Forelimb muscle (tissue), 1 donor: Measurements from ENCODE around the gene VWA3A. TPM values are rescaled to one million over a fixed set of nuclear protein-coding genes. Genes with fewer than 3 reads are reported as not detected.
"Not testable (repeated sequence)": the region's sequence is repeated elsewhere in the genome, so short reads cannot be mapped to it uniquely, and the experiment has no call there.

Source experiments
- DNase-seq: peaks from one replicate; pipeline ENCODE4 v3.0.0-alpha.2; 2013; ENCODE audit warnings: low read depth
- polyA plus RNA-seq: library from polyadenylated mRNA; unstranded; fragments of 120-200 nt; gene quantifications from one replicate; pipeline ENCODE4 v1.2.1, GENCODE V29; 2013; ENCODE audit not compliant: insufficient read length

Gene VWA3A
- polyA plus RNA-seq, 1 donor: 0.39 TPM

DNA sequence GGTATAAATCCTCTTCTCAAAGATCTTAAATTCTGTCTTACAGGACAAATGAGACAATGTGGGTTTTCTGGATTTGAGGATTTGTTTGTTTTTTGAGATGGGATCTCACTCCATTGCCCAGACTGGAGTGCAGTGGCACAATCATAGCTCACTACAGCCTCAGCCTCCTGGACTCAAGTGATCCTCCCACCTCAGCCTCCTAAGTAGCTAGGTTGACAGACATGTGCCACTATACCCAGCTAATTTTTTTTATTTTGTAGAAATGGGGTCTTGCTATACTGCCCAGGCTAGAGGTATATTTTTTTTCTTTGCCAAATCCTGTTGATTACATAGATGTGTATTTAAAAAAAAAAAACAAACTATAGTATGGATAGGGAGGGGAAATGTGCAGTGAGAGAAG lies 38.2 kb downstream of the VWA3A start:
- DNase-seq: no peak

- DNase-seq: no peak
These were observed 40.5 kb downstream of the VWA3A start for GRCh38 chr16:22132801-22133200.

- no peak for DNase-seq
These were observed 46.1 kb downstream of the VWA3A start for GRCh38 chr16:22138482-22138881.

DNA sequence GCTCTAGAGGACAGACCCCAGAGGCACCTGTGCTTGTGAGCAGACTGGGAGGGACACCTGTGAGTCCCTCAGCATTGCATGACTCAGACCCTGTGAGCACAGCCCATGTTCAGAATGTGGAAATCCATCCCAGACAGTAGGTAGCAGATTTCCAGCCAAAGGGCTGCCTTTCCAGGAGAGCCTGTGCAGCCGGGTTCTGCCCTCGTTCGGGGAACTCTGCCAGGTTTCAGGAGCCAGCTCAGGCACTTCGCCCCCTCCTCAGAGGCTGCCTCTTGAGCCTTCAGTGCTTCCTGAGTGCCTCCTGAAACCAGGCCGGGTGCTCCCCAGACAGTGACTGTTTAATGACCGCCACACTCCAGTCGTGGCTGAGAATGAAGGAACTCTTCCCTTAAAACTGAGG lies 46.7 kb downstream of the VWA3A start:
- no peak for DNase-seq

DNA sequence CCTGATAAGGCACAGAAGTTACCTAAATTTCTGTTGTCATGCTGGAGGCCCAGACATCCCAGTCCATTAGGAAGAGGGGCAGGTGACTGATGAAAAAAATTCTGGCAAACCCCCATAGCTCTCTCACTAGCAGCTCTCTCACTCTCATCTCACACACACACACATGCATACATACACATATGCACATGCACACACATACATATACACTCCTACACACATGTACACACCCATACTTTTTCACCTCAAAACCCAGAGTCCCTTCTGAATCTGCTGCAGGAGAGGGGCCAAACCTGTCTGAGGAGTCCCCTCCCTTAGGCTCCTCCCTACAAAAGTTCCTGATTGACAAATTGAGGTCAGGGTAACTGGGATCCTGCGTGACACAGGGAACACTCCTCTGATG lies 47.4 kb downstream of the VWA3A start:
- DNase-seq: no peak

GRCh38 chr16:22141767-22142166 lies 49.4 kb downstream of the VWA3A start:
- no peak for DNase-seq

DNA sequence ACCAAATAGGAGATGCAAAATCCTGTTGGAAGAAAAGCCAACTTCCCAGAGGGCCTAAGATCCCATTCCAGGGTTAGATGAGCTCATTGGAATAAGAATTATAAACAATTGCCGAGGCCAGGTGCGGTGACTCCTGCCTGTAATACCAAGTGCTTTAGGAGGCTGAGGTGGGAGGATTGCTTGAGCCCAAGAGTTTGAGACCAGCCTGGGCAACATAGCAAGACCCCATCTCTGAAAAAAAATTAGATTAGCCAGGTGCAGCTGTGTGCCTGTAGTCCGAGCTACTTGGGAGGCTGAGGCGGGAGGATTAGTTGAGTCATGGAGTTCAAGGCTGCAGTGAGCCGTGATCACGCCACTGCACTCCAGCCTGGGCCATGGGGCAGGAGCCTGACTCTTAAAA lies 52.2 kb downstream of the VWA3A start:
- DNase-seq: no peak

- no peak for DNase-seq
These were observed 55.5 kb downstream of the VWA3A start for GRCh38 chr16:22147853-22148252.

DNA sequence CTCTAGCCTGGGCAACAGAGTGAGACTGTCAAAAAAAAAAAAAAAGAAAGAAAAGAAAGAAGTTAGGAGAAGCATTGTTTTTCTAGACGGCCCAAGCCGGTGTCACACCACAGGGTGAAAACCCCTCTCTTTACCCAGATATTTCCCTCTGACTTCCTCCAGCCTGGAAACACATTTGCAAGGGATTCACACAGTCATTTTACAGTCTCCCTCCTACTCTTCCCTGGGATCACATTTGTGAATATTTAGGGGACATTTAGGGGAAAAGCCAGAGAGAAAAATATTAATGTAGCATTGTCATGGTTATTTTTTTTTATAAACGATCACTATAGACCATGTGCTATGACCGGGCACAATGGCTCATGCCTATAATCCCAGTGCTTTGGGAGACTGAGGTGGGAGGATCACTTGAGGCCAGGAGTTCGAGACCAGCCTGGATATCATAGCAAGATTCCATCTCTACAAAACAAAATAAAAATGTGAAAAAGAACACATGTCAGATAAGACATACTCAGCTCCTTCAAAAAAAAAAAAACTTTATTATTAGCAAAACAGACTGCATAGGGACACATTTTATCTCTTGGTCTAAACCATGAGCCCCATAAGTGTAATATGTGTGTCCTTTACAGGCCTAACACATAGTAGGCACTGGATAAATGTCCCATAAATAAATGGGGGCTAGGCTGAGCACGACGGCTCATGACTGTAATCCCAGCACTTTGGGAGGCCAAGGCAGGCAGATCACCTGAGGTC lies 59.1 kb downstream of the VWA3A start:
- no peak for DNase-seq

DNA sequence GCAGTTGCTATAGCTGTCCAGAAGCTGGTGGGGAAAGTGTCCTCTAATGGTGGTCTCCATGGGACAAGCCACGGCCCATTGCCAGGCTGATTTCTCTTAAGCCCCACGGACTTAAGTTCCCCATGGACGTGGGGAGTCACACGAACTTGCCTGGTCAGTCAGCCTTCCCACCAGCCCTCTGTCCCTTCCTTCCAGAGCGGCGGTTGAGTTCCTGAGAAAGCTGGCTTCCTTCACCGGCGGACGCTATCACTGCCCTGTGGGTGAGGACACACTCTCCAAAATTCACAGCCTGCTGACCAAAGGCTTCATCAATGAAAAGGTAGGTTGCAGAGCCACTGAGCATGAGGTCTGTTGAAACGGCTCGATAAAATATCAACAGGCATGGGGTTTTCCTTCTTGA lies 60.0 kb downstream of the VWA3A start:
- no peak for DNase-seq

DNA sequence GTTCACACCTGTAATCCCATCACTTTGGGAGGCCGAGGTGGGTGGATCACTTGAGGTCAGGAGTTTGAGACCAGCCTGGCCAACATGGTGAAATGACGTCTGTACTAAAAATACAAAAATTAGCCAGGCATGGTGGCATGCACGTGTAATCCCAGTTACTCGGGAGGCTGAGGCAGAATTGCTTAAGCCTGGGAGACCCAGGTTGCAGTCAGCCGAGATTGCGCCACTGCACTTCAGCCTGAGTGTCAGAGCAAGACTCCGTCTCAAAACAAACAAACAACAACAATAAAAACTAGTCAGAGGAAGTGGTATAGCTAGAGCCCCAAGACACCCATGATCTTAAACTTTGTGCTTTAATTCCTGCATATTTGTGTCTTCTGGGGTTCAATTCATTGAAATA lies 60.7 kb downstream of the VWA3A start:
- not testable (repeated sequence) for DNase-seq

DNA sequence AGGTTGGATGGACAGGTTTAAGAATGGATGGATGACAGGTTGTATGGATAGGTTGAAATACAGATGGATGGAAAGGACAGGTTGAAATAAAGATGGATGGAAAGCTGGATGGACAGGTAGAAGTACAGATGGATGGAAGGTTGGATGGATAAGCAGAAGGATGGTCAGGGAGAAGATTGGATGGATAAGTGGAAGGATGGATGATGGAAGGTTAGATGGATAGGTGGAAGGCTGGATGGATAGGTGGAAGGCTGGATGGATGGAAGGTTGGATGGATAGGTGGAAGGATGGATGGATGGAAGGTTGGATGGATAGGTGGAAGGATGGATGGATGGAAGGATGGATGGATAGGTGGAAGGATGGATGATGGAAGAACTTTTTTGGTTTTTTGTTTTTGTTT lies 69.1 kb downstream of the VWA3A start:
- DNase-seq: no peak

GRCh38 chr16:22161999-22162655 lies 69.8 kb downstream of the VWA3A start, which contains the start of gene SDR42E2:
SDR42E2 (plus strand) TSS chr16:22162506; CDS start chr16:22165583, 3,077 bp downstream.
- no peak for DNase-seq

DNA sequence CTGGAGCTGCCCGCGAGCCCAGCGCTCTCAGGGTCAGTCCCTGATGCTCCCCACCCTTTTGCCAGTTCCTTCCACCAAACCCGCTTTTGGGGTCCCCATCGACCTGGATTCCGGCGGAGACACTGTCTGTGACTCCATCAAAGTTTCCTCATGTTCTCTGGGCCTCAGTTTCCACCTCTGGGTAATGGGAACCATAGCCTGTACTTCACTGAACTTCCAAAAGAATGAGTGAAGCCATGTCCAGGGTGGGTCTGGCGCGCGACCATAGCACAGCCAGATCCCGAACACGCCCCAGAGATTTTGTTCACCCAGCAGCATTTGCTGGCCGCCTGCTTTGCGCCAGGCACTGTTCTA lies 70.3 kb downstream of the VWA3A start:
- DNase-seq: no peak

DNA sequence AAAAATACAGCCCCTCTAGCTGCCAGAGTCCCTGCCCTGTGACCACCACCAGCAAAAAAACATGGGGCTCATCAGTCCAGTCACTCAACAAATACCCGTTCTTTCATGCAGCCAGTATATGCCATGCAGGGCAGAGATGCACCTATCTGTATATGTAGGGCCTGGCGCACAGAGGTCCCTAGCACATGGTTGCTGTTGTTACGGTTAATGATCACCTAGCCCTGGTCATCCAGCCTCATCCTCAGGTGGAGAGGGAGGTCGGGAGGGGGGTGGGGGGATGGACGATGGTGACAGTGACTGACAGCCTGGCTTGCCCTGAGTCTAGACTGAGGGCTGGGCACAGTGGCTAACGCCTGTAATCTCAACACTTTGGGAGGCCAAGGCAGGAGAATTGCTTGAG lies 71.5 kb downstream of the VWA3A start:
- no peak for DNase-seq

- no peak for DNase-seq
These were observed 72.1 kb downstream of the VWA3A start for GRCh38 chr16:22164482-22164881.

GRCh38 chr16:22165508-22166285 lies 73.4 kb downstream of the VWA3A start:
- DNase-seq: no peak

DNA sequence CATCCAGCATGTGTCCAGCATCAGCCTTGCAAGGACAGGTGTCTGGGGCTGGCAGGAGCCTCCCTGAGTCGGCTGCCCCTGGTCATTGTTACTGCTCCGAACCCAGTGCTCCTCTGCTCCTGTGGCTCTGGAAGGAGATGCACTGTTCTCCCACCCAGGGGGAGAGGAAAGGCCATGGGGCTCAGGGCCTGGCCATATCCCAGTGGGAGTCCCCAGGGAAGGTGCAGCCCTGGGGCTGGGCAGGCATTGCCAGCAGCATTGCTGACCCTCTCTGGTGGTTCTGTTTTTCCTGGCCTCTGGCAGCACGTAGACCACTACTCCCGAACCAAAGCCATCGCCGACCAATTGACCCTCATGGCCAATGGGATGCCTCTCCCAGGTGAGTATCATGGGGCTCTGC lies 79.6 kb downstream of the VWA3A start:
- no peak for DNase-seq

- DNase-seq: not testable (repeated sequence)
These were observed 80.3 kb downstream of the VWA3A start for GRCh38 chr16:22172642-22173041.

- no peak for DNase-seq
These were observed 82.3 kb downstream of the VWA3A start for GRCh38 chr16:22174642-22175041.

GRCh38 chr16:22177968-22178930 lies 85.9 kb downstream of the VWA3A start:
- DNase-seq: no peak

GRCh38 chr16:22181426-22181825 lies 89.1 kb downstream of the VWA3A start:
- DNase-seq: no peak
